ENCODE measurements around the gene TTYH1. TPM values are rescaled to one million over a fixed set of nuclear protein-coding genes. Genes with fewer than 3 reads are reported as not detected.
"Not testable (repeated sequence)": the region's sequence is repeated elsewhere in the genome, so short reads cannot be mapped to it uniquely, and the experiment has no call there.

The TTYH1 gene
- total and polyA plus RNA-seq, 3 donors from 2014 or later = 126 to 248 (median 226) TPM

- intact Hi-C loops (cut with DNase I; ENCODE audit: low total_unique reads) = no loop called here
- TF ChIP-seq CTCF (IDR thresholded peaks at IDR 0.05) (no peak), POLR2A (IDR thresholded peaks at IDR 0.05) (no peak)
- H3K36me3 ChIP-seq (ENCODE audit: low read depth, missing control alignments) = no peaks in the 10 kb centered on the region
- H3K9me3 ChIP-seq = no peaks in the 10 kb centered on the region
- H3K4me1 ChIP-seq = no peaks in the 10 kb centered on the region
- no peak for DNase-seq
- no peaks in the 10 kb centered on the region for H3K27me3 ChIP-seq
- H3K4me3 ChIP-seq = no peak overlapping the region
- no peak overlapping the region for H3K27ac ChIP-seq
- WGBS, 2 donors = 76 to 79% methylated on average over 14 to 16 of the region's 16 CpGs
Measured at GRCh38 chr19:54373781-54374631, 41.3 kb upstream of the TTYH1 start.

GRCh38 chr19:54375181-54375938, 39.9 kb upstream of the TTYH1 start:
- not testable (repeated sequence) for H3K27ac ChIP-seq
- WGBS, 2 donors = 79 to 82% methylated on average over 22 to 28 of the region's 28 CpGs

GRCh38 chr19:54376610-54377285, 38.5 kb upstream of the TTYH1 start:
- 65 to 67% methylated on average over 11 of the region's 11 CpGs for WGBS, 2 donors
- no peaks in the 10 kb centered on the region for H3K9me3 ChIP-seq
- no peak for DNase-seq
- intact Hi-C loops (cut with DNase I; ENCODE audit: low total_unique reads) = no loop called here
- no peak for TF ChIP-seq CTCF (IDR thresholded peaks at IDR 0.05)
- no peak for TF ChIP-seq POLR2A (IDR thresholded peaks at IDR 0.05)
- no peaks in the 10 kb centered on the region for H3K27me3 ChIP-seq
- H3K4me1 ChIP-seq = no peaks in the 10 kb centered on the region
- no peaks in the 10 kb centered on the region for H3K36me3 ChIP-seq (ENCODE audit: low read depth, missing control alignments)
- no peak overlapping the region for H3K27ac ChIP-seq
- H3K4me3 ChIP-seq = no peak overlapping the region

More at GRCh38 chr19:54375181-54375938, 39.9 kb upstream of the TTYH1 start:
- DNase-seq; H3K9me3 ChIP-seq; intact Hi-C loops (cut with DNase I; ENCODE audit: low total_unique reads); H3K4me3 ChIP-seq; H3K36me3 ChIP-seq (ENCODE audit: low read depth, missing control alignments); H3K4me1 ChIP-seq; H3K27me3 ChIP-seq: not testable (repeated sequence)

GRCh38 chr19:54379187-54379678, 36.0 kb upstream of the TTYH1 start:
- WGBS, 2 donors = 53 to 75% methylated on average over 5 of the region's 5 CpGs
- Histone ChIP-seq H3K36me3 (ENCODE audit: low read depth, missing control alignments) (no peaks in the 10 kb centered on the region), H3K4me3 (no peak overlapping the region), H3K27me3 (no peaks in the 10 kb centered on the region), H3K4me1 (no peaks in the 10 kb centered on the region), H3K27ac (peak overlapping the region in 1 of 2 donors; percentile 15), H3K9me3 (no peaks in the 10 kb centered on the region)
- no peak for DNase-seq
- no peak for TF ChIP-seq POLR2A (IDR thresholded peaks at IDR 0.05)
- no peak for TF ChIP-seq CTCF (IDR thresholded peaks at IDR 0.05)
- intact Hi-C loops (cut with DNase I; ENCODE audit: low total_unique reads) = no loop called here

GRCh38 chr19:54380897-54381296, 34.4 kb upstream of the TTYH1 start:
- H3K27me3 ChIP-seq = no peaks in the 10 kb centered on the region
- TF ChIP-seq CTCF (IDR thresholded peaks at IDR 0.05) = no peak
- 72% methylated on average over 2 of the region's 2 CpGs for WGBS, 2 donors
- no peaks in the 10 kb centered on the region for H3K36me3 ChIP-seq (ENCODE audit: low read depth, missing control alignments)
- DNase-seq = no peak
- H3K27ac ChIP-seq = no peak overlapping the region
- H3K4me3 ChIP-seq = no peak overlapping the region
- H3K9me3 ChIP-seq = no peaks in the 10 kb centered on the region
- H3K4me1 ChIP-seq = no peaks in the 10 kb centered on the region
- intact Hi-C loops (cut with DNase I; ENCODE audit: low total_unique reads) = no loop called here

GRCh38 chr19:54382041-54382440, 33.2 kb upstream of the TTYH1 start:
- H3K4me1 ChIP-seq; intact Hi-C loops (cut with DNase I; ENCODE audit: low total_unique reads); H3K27me3 ChIP-seq; DNase-seq; H3K36me3 ChIP-seq (ENCODE audit: low read depth, missing control alignments); H3K27ac ChIP-seq; H3K9me3 ChIP-seq; H3K4me3 ChIP-seq: not testable (repeated sequence)
- WGBS, 2 donors = 60 to 72% methylated on average over 13 of the region's 13 CpGs

Data from testis (tissue), 3 donors.